Measurements from ENCODE around the gene HIPK2. TPM values are rescaled to one million over a fixed set of nuclear protein-coding genes. Genes with fewer than 3 reads are reported as not detected.

The HIPK2 gene
- polyA plus RNA-seq, 3 donors, result 1.6 to 12.1 (median 3.0) TPM

DNA sequence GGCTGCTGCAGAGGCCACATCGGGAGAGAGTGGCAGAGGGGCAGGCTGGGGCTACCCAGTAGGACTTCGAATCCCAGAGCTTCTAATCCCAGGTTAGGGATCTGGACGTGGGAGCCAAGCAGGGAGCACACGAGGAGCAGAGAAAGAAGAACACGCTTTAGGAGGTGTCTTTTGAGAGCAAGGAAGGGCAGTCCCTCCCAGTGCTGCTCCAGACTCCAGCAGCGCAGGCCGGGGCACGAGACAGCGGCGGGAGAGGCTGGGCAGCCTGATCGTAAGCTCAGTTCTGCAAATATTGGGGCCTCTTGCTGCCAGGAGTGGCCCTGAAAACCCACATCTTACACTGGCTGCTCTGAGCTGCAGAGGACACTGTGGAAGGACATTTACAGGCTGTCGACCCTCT lies 75.9 kb downstream of the HIPK2 start:
- H3K27me3 Mint-ChIP-seq (ENCODE audit: low read depth in 3 of 3), result peaks cover 0 to 5% (median 3%) of the 10 kb centered on the region in 3 donors
- Histone ChIP-seq H4K20me1 (ENCODE audit: insufficient read depth, low read length) (peaks cover 50% of the 10 kb centered on the region), H3K27me3 (ENCODE audit: control insufficient read depth in 2 of 2, insufficient read depth in 2 of 2, low read length in 2 of 2) (no peaks in the 10 kb centered on the region), H3K4me1 (ENCODE audit: control insufficient read depth in 1 of 2, insufficient read depth in 2 of 2, low read length in 2 of 2) (peaks cover 14 to 39% of the 10 kb centered on the region in 2 donors), H3K27ac (ENCODE audit: low read depth in 1 of 2, low read length in 2 of 2) (no peak overlapping the region), H2AFZ (ENCODE audit: insufficient read depth, low read depth, low read length, poor library complexity, severe bottlenecking) (no peak overlapping the region), H3K79me2 (ENCODE audit: insufficient read depth, low read length) (peaks cover 64% of the 10 kb centered on the region), H3K4me3 (replicated peaks in 1 of 3; ENCODE audit: low read depth in 2 of 3, low read length in 3 of 3) (no peak overlapping the region), H3K36me3 (replicated peaks in 1 of 2; ENCODE audit: control insufficient read depth in 1 of 2, insufficient read depth in 2 of 2, low read length in 2 of 2) (peaks cover 18 to 74% of the 10 kb centered on the region in 2 donors), H3K4me2 (replicated peaks; ENCODE audit: extremely low read depth, low read length, poor library complexity, severe bottlenecking) (no peak overlapping the region), H3K9me3 (replicated peaks in 1 of 2; ENCODE audit: control insufficient read depth in 1 of 2, insufficient read depth in 1 of 2, low read length in 2 of 2) (no peaks in the 10 kb centered on the region), H3K9ac (ENCODE audit: insufficient read depth, low read length, poor library complexity, severe bottlenecking) (no peak overlapping the region)
- DNase-seq, result no peak
- TF ChIP-seq, protein P1, sequence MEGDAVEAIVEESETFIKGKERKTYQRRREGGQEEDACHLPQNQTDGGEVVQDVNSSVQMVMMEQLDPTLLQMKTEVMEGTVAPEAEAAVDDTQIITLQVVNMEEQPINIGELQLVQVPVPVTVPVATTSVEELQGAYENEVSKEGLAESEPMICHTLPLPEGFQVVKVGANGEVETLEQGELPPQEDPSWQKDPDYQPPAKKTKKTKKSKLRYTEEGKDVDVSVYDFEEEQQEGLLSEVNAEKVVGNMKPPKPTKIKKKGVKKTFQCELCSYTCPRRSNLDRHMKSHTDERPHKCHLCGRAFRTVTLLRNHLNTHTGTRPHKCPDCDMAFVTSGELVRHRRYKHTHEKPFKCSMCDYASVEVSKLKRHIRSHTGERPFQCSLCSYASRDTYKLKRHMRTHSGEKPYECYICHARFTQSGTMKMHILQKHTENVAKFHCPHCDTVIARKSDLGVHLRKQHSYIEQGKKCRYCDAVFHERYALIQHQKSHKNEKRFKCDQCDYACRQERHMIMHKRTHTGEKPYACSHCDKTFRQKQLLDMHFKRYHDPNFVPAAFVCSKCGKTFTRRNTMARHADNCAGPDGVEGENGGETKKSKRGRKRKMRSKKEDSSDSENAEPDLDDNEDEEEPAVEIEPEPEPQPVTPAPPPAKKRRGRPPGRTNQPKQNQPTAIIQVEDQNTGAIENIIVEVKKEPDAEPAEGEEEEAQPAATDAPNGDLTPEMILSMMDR (IDR thresholded peaks at IDR 0.05), result no peak
- H3K4me3 Mint-ChIP-seq, result no peak overlapping the region
- peaks cover 23% of the 10 kb centered on the region for H3K4me1 Mint-ChIP-seq
- H3K9me3 Mint-ChIP-seq, result peaks cover 0 to 14% (median 6%) of the 10 kb centered on the region in 7 donors
- intact Hi-C loops (cut with micrococcal nuclease), result loop anchor here in 1 of 2 donors (10.0 kb wide), 1 partner anchor 57 kb away; no protein-coding TSS in a partner anchor
- H3K36me3 Mint-ChIP-seq, result peaks cover 58 to 76% of the 10 kb centered on the region in 2 donors
- WGBS (ENCODE audit: insufficient coverage), result 80% methylated on average over 12 of the region's 12 CpGs
- H3K27ac Mint-ChIP-seq, result peak overlapping the region in 1 of 7 donors; percentile 28

DNA sequence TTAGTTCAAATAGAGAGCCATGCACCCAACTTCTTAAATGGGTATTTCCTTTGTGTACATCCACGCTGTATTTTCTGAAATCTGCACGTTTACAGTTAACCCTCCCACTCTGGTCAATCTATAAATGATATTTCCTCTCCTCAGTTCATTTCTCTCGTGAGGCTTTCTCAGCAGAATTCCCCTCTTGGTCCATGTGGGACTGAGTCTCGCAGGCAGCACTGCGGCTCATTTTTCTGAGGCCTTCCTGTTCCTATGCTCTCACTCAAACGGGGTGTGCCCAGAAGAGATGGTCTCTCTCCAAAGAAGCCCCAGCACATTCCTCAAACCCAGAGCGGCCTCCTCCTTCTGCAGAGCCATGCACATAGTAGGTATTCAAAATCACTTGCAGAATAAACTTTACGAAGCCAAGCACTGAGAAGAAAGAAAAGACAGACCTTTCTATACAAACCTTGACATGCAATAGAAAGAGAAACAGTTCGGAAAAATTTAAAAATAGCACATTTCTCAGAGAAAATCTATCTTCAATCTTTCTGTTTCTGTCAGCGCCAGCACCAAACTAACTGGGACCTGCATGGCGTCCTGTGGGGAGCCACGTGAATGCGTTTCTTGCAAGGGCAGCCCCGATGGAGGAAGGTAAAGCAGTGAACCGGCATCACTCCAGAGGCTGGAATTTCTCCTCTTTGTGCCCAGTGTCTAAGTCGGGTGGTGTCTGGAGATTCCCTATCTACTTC lies 77.1 kb downstream of the HIPK2 start:
- Histone ChIP-seq H2AFZ (ENCODE audit: insufficient read depth, low read depth, low read length, poor library complexity, severe bottlenecking) (no peak overlapping the region), H3K4me3 (replicated peaks in 1 of 3; ENCODE audit: low read depth in 2 of 3, low read length in 3 of 3) (no peak overlapping the region), H3K4me2 (replicated peaks; ENCODE audit: extremely low read depth, low read length, poor library complexity, severe bottlenecking) (no peak overlapping the region), H3K27me3 (ENCODE audit: control insufficient read depth in 2 of 2, insufficient read depth in 2 of 2, low read length in 2 of 2) (no peaks in the 10 kb centered on the region), H4K20me1 (ENCODE audit: insufficient read depth, low read length) (peaks cover 43% of the 10 kb centered on the region), H3K36me3 (replicated peaks in 1 of 2; ENCODE audit: control insufficient read depth in 1 of 2, insufficient read depth in 2 of 2, low read length in 2 of 2) (peaks cover 13 to 62% of the 10 kb centered on the region in 2 donors), H3K4me1 (ENCODE audit: control insufficient read depth in 1 of 2, insufficient read depth in 2 of 2, low read length in 2 of 2) (peaks cover 27 to 51% of the 10 kb centered on the region in 2 donors), H3K27ac (ENCODE audit: low read depth in 1 of 2, low read length in 2 of 2) (no peak overlapping the region), H3K9ac (ENCODE audit: insufficient read depth, low read length, poor library complexity, severe bottlenecking) (no peak overlapping the region), H3K79me2 (ENCODE audit: insufficient read depth, low read length) (peaks cover 69% of the 10 kb centered on the region), H3K9me3 (replicated peaks in 1 of 2; ENCODE audit: control insufficient read depth in 1 of 2, insufficient read depth in 1 of 2, low read length in 2 of 2) (no peaks in the 10 kb centered on the region)
- intact Hi-C loops (cut with micrococcal nuclease), result loop anchor here in 1 of 2 donors (10.0 kb wide), 1 partner anchor 56 kb away; no protein-coding TSS in a partner anchor
- H3K27me3 Mint-ChIP-seq (ENCODE audit: low read depth in 3 of 3), result peaks cover 0 to 5% (median 3%) of the 10 kb centered on the region in 3 donors
- no peak overlapping the region for H3K4me3 Mint-ChIP-seq
- peaks cover 51 to 69% of the 10 kb centered on the region in 2 donors for H3K36me3 Mint-ChIP-seq
- TF ChIP-seq, protein P1 (IDR thresholded peaks at IDR 0.05), result no peak
- H3K9me3 Mint-ChIP-seq, result peaks cover 0 to 7% (median 4%) of the 10 kb centered on the region in 7 donors
- DNase-seq, result no peak
- H3K27ac Mint-ChIP-seq, result peak overlapping the region in 3 of 7 donors; percentile 52 to 81 (median 76)
- peaks cover 35% of the 10 kb centered on the region for H3K4me1 Mint-ChIP-seq
- 95% methylated on average over 15 of the region's 16 CpGs for WGBS (ENCODE audit: insufficient coverage)

Data from CD14-positive monocyte (primary cell).